OCI-LY1 (cell line): ENCODE data around the gene CLDN34.

Source experiments
- EZH2 ChIP-seq: fragments of 200-600 bp; sonication (generic), shearing (Covaris generic); IDR thresholded peaks from 2 replicates; pipeline ENCODE4 v1.8.0; 2017; ENCODE audit warnings: borderline replicate concordance, mixed run types, mild to moderate bottlenecking, antibody characterized with exemption, low read length, moderate library complexity, mixed read lengths
- TF ChIP-seq, protein P1 (sequence below): fragments of 200-600 bp; sonication (generic), shearing (Covaris generic); IDR thresholded peaks from 2 replicates; pipeline ENCODE4 v1.5.1; 2017; ENCODE audit warnings: mild to moderate bottlenecking, antibody characterized with exemption, low read length, moderate library complexity, mixed read lengths

GRCh38 chrX:10011261-10011931 is 44.2 kb downstream of the CLDN34 start:
- TF ChIP-seq, protein P1, sequence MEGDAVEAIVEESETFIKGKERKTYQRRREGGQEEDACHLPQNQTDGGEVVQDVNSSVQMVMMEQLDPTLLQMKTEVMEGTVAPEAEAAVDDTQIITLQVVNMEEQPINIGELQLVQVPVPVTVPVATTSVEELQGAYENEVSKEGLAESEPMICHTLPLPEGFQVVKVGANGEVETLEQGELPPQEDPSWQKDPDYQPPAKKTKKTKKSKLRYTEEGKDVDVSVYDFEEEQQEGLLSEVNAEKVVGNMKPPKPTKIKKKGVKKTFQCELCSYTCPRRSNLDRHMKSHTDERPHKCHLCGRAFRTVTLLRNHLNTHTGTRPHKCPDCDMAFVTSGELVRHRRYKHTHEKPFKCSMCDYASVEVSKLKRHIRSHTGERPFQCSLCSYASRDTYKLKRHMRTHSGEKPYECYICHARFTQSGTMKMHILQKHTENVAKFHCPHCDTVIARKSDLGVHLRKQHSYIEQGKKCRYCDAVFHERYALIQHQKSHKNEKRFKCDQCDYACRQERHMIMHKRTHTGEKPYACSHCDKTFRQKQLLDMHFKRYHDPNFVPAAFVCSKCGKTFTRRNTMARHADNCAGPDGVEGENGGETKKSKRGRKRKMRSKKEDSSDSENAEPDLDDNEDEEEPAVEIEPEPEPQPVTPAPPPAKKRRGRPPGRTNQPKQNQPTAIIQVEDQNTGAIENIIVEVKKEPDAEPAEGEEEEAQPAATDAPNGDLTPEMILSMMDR, result no peak
- no peak for TF ChIP-seq EZH2
